Keratinocyte (primary cell): ENCODE data around the gene G6PD. TPM values are rescaled to one million over a fixed set of nuclear protein-coding genes. Genes with fewer than 3 reads are reported as not detected.

Source experiments
- DNase-seq: peaks from one replicate; pipeline ENCODE4 v3.0.0-alpha.2; 2011; ENCODE audit warnings: low read depth, missing footprints, low spot score
- FAIRE-seq: peaks from 2 replicates; lab custom pipeline; 2011; peaks lifted over from hg19 to GRCh38; lab: Jason Lieb, UNC
- H2AFZ ChIP-seq: 2 replicates; pipeline ENCODE4 v1.6.0; 2012; ENCODE audit warnings: low read length, control low read depth, inconsistent platforms; ENCODE audit not compliant: control insufficient read depth
- H3K27ac ChIP-seq: 2 replicates; pipeline ENCODE4 v1.5.1; 2011; ENCODE audit warnings: low read length; ENCODE audit not compliant: control insufficient read depth, insufficient read depth
- H3K27me3 ChIP-seq: 3 replicates; pipeline ENCODE4 v1.6.0; 2011; ENCODE audit warnings: low read length; ENCODE audit not compliant: control insufficient read depth, insufficient read depth; ENCODE audit errors: extremely low read depth
- H3K36me3 ChIP-seq, 2 experiments: 2 replicates in 1 of 2; 3 replicates in 1 of 2; pipeline ENCODE4 v1.5.1; 2011; ENCODE audit warnings: low read length in 2 of 2, mild to moderate bottlenecking in 1 of 2; ENCODE audit not compliant: control insufficient read depth in 2 of 2, insufficient read depth in 2 of 2; ENCODE audit errors: extremely low read depth in 1 of 2
- H3K4me1 ChIP-seq: 3 replicates; pipeline ENCODE4 v1.5.1; 2011; ENCODE audit warnings: low read length; ENCODE audit not compliant: control insufficient read depth, insufficient read depth; ENCODE audit errors: extremely low read depth
- H3K4me2 ChIP-seq: 3 replicates; pipeline ENCODE4 v1.6.0; 2011; ENCODE audit warnings: low read depth, low read length; ENCODE audit not compliant: control insufficient read depth, insufficient read depth; ENCODE audit errors: extremely low read depth
- H3K4me3 ChIP-seq, 3 experiments: fragments of 200-600 bp in 1 of 3; sonication (generic) in 1 of 3; 2 replicates in 2 of 3; 3 replicates in 1 of 3; pipeline ENCODE4 v1.5.1; 2011 to 2016; ENCODE audit warnings: low read length in 3 of 3, mild to moderate bottlenecking in 3 of 3, control low read depth in 2 of 3, inconsistent platforms in 1 of 3, low read depth in 1 of 3, mixed read lengths in 1 of 3, mixed run types in 1 of 3, moderate library complexity in 1 of 3; ENCODE audit not compliant: control insufficient read depth in 2 of 3, insufficient read depth in 2 of 3; ENCODE audit errors: extremely low read depth in 1 of 3
- H3K79me2 ChIP-seq: 2 replicates; pipeline ENCODE4 v1.6.0; 2012; ENCODE audit warnings: low read length; ENCODE audit not compliant: control insufficient read depth, insufficient read depth
- H3K9ac ChIP-seq: 3 replicates; pipeline ENCODE4 v1.6.0; 2011; ENCODE audit warnings: low read length; ENCODE audit not compliant: control insufficient read depth, insufficient read depth; ENCODE audit errors: extremely low read depth
- H3K9me1 ChIP-seq: 3 replicates; pipeline ENCODE4 v1.6.0; 2011; ENCODE audit warnings: low read length; ENCODE audit not compliant: control insufficient read depth, insufficient read depth; ENCODE audit errors: extremely low read depth
- H3K9me3 ChIP-seq: 2 replicates; pipeline ENCODE4 v1.5.1; 2012; ENCODE audit warnings: low read depth, low read length; ENCODE audit not compliant: control insufficient read depth
- H4K20me1 ChIP-seq: 3 replicates; pipeline ENCODE4 v1.6.0; 2011; ENCODE audit warnings: low read length; ENCODE audit not compliant: control insufficient read depth, insufficient read depth; ENCODE audit errors: extremely low read depth
- EZH2 ChIP-seq: IDR thresholded peaks from one replicate; pipeline ENCODE4 v1.6.1; 2012; ENCODE audit warnings: inconsistent platforms, mild to moderate bottlenecking, low read length, moderate library complexity
- dilution Hi-C: fragments of 300-500 bp; cut with MboI; formaldehyde crosslinking; loops from one replicate; pipeline ENCODE4 v1.7.0; 2020; ENCODE audit warnings: low sequenced_read_pairs; ENCODE audit not compliant: extremely low pct_ligation_motif_present
- polyA plus RNA-seq, 5 experiments: library from polyadenylated mRNA; depleted of rRNA in 3 of 5; stranded (reverse) in 3 of 5; stranded (forward) in 1 of 5; unstranded in 1 of 5; fragments of >200 nt; gene quantifications; 1 replicate in 1 of 5; 2 replicates in 3 of 5; 3 replicates in 1 of 5; pipeline versions ENCODE4 v1.2.1 to v1.2.3, GENCODE V29; 2011 to 2012; ENCODE audit warnings: missing spikeins in 2 of 5, low read depth in 1 of 5, low replicate concordance in 1 of 5
- TF ChIP-seq, protein P1 (sequence below), 3 experiments: IDR thresholded peaks in 1 of 3; conservative IDR thresholded peaks in 1 of 3; optimal IDR thresholded peaks in 1 of 3; 2 replicates in 2 of 3; 3 replicates in 1 of 3; pipeline versions ENCODE3 to v1.5.1; 2011; ENCODE audit warnings: low read length in 3 of 3, mild to moderate bottlenecking in 3 of 3, moderate library complexity in 2 of 3, control low read depth in 1 of 3, inconsistent platforms in 1 of 3; ENCODE audit not compliant: insufficient read depth in 2 of 3; ENCODE audit errors: extremely low read depth in 1 of 3

G6PD gene
- polyA plus RNA-seq, 1 donor (not counting 4 experiments of a cell fraction or from before 2014, with no cell fraction given) = 41.6 TPM

DNA sequence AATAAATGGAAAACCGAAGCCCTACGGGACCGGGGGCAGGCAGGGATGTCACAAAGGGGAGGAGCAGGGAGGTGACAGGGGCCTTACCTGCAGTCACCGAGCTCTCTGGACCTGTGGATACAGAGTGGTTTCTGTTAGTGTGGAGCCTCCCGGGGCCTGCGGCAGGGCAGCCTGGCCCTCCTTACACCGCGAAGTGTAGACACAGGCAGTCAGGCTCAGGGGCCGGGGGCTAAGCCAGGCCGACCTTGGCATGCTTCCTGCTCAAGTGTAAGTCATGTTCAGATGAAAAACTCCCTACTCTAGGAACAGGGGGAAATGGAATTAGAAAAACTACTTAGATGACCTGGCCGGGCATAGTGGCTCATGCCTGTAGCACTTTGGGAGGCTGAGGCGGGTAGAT, 34.9 kb downstream of the G6PD start:
- H3K27me3 ChIP-seq = no peaks in the 10 kb centered on the region
- H3K4me1 ChIP-seq = peaks cover under 1% of the 10 kb centered on the region
- no peaks in the 10 kb centered on the region for H3K36me3 ChIP-seq
- no peaks in the 10 kb centered on the region for H3K9me1 ChIP-seq
- no peaks in the 10 kb centered on the region for H4K20me1 ChIP-seq
- H2AFZ ChIP-seq = no peak overlapping the region
- FAIRE-seq (no peak), DNase-seq (no peak)
- H3K27ac ChIP-seq = no peak overlapping the region
- TF ChIP-seq, protein P1, sequence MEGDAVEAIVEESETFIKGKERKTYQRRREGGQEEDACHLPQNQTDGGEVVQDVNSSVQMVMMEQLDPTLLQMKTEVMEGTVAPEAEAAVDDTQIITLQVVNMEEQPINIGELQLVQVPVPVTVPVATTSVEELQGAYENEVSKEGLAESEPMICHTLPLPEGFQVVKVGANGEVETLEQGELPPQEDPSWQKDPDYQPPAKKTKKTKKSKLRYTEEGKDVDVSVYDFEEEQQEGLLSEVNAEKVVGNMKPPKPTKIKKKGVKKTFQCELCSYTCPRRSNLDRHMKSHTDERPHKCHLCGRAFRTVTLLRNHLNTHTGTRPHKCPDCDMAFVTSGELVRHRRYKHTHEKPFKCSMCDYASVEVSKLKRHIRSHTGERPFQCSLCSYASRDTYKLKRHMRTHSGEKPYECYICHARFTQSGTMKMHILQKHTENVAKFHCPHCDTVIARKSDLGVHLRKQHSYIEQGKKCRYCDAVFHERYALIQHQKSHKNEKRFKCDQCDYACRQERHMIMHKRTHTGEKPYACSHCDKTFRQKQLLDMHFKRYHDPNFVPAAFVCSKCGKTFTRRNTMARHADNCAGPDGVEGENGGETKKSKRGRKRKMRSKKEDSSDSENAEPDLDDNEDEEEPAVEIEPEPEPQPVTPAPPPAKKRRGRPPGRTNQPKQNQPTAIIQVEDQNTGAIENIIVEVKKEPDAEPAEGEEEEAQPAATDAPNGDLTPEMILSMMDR (optimal IDR thresholded peaks at IDR 0.05 in 1 of 3, IDR thresholded peaks at IDR 0.05 in 1 of 3, conservative IDR thresholded peaks at IDR 0.05 in 1 of 3; ENCODE audit: extremely low read depth in 1 of 3, insufficient read depth in 2 of 3, low read length in 3 of 3) = no peak
- TF ChIP-seq EZH2 = no peak
- H3K79me2 ChIP-seq = peaks cover 6% of the 10 kb centered on the region
- H3K9me3 ChIP-seq = peaks cover 3% of the 10 kb centered on the region
- dilution Hi-C loops = no loop called here
- no peak overlapping the region for H3K9ac ChIP-seq
- no peak overlapping the region for H3K4me3 ChIP-seq
- H3K4me2 ChIP-seq = no peak overlapping the region

DNA sequence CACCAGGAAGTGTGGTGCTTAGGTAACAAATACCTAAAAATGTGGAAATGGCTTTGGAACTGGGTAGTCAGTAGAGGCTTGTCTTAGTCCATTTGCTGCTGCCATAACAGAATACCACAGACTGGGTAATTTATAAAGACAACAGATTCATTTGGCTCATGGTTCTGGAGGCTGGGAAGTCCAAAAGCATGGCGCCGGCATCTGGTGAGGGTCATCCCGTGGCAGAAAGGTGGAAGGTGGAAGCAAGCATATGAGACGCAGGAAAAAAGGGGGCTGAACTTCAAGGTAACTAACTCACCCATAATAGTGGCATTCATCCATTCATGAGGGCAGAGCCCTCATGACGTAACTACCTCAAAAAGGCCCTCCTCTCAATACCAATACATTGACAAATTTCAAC, 37.2 kb downstream of the G6PD start:
- peaks cover 3% of the 10 kb centered on the region for H3K9me3 ChIP-seq
- DNase-seq (no peak), FAIRE-seq (no peak)
- no peak overlapping the region for H3K9ac ChIP-seq
- dilution Hi-C loops = no loop called here
- H3K27me3 ChIP-seq = no peaks in the 10 kb centered on the region
- no peak overlapping the region for H3K4me3 ChIP-seq
- no peak overlapping the region for H3K4me2 ChIP-seq
- TF ChIP-seq EZH2 = no peak
- TF ChIP-seq, protein P1 (optimal IDR thresholded peaks at IDR 0.05 in 1 of 3, IDR thresholded peaks at IDR 0.05 in 1 of 3, conservative IDR thresholded peaks at IDR 0.05 in 1 of 3; ENCODE audit: extremely low read depth in 1 of 3, insufficient read depth in 2 of 3, low read length in 3 of 3) = no peak
- no peaks in the 10 kb centered on the region for H3K36me3 ChIP-seq
- no peak overlapping the region for H2AFZ ChIP-seq
- no peaks in the 10 kb centered on the region for H3K4me1 ChIP-seq
- H4K20me1 ChIP-seq = no peaks in the 10 kb centered on the region
- H3K9me1 ChIP-seq = no peaks in the 10 kb centered on the region
- H3K27ac ChIP-seq = no peak overlapping the region
- H3K79me2 ChIP-seq = peaks cover 3% of the 10 kb centered on the region
